ENCODE measurements around the gene GLCCI1.

DNA sequence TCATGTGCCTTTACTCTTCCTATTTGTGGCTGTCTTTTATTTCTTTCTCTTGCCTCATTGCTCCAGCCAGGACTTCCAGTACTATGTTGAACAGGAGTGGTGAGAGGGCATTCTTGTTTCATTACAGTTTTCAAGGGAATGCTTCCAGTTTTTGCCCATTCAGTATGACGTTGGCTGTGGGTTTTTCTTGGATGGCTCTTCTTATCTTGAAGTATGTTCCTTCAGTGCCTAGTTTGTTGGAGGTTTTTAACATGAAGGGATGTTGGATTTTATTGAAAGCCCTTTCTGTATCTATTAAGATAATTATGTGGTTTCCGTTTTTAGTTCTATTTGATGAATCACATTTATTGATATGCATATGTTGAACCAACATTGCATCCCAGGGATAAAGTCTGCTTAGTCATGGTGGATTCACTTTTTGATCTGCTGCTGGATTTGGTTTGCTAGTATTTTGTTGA, 96.8 kb downstream of the GLCCI1 start:
- TF ChIP-seq, protein P1, sequence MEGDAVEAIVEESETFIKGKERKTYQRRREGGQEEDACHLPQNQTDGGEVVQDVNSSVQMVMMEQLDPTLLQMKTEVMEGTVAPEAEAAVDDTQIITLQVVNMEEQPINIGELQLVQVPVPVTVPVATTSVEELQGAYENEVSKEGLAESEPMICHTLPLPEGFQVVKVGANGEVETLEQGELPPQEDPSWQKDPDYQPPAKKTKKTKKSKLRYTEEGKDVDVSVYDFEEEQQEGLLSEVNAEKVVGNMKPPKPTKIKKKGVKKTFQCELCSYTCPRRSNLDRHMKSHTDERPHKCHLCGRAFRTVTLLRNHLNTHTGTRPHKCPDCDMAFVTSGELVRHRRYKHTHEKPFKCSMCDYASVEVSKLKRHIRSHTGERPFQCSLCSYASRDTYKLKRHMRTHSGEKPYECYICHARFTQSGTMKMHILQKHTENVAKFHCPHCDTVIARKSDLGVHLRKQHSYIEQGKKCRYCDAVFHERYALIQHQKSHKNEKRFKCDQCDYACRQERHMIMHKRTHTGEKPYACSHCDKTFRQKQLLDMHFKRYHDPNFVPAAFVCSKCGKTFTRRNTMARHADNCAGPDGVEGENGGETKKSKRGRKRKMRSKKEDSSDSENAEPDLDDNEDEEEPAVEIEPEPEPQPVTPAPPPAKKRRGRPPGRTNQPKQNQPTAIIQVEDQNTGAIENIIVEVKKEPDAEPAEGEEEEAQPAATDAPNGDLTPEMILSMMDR (IDR thresholded peaks at IDR 0.05 in 8 of 11, conservative IDR thresholded peaks at IDR 0.05 in 3 of 11), result no peak
- no peak for TF ChIP-seq POLR2AphosphoS5 (IDR thresholded peaks at IDR 0.05)

All from spleen (tissue), 7 donors.